GM10266 (cell line): ENCODE results near the gene SIPA1.

ENCODE experiments used
- DNase-seq: peaks from one replicate; pipeline ENCODE4 v3.0.0; 2012; ENCODE audit errors: extremely low spot score
- TF ChIP-seq, protein P1 (sequence below): IDR thresholded peaks from 2 replicates; pipeline ENCODE4 v1.5.1; 2012; ENCODE audit warnings: mild to moderate bottlenecking, low read depth; ENCODE audit not compliant: control insufficient read depth, insufficient read depth; ENCODE audit errors: missing control alignments

Gene SIPA1

GRCh38 chr11:65641297-65642013, 3.6 kb downstream of the SIPA1 start:
- TF ChIP-seq, protein P1, sequence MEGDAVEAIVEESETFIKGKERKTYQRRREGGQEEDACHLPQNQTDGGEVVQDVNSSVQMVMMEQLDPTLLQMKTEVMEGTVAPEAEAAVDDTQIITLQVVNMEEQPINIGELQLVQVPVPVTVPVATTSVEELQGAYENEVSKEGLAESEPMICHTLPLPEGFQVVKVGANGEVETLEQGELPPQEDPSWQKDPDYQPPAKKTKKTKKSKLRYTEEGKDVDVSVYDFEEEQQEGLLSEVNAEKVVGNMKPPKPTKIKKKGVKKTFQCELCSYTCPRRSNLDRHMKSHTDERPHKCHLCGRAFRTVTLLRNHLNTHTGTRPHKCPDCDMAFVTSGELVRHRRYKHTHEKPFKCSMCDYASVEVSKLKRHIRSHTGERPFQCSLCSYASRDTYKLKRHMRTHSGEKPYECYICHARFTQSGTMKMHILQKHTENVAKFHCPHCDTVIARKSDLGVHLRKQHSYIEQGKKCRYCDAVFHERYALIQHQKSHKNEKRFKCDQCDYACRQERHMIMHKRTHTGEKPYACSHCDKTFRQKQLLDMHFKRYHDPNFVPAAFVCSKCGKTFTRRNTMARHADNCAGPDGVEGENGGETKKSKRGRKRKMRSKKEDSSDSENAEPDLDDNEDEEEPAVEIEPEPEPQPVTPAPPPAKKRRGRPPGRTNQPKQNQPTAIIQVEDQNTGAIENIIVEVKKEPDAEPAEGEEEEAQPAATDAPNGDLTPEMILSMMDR = no peak
- DNase-seq = no peak

DNA sequence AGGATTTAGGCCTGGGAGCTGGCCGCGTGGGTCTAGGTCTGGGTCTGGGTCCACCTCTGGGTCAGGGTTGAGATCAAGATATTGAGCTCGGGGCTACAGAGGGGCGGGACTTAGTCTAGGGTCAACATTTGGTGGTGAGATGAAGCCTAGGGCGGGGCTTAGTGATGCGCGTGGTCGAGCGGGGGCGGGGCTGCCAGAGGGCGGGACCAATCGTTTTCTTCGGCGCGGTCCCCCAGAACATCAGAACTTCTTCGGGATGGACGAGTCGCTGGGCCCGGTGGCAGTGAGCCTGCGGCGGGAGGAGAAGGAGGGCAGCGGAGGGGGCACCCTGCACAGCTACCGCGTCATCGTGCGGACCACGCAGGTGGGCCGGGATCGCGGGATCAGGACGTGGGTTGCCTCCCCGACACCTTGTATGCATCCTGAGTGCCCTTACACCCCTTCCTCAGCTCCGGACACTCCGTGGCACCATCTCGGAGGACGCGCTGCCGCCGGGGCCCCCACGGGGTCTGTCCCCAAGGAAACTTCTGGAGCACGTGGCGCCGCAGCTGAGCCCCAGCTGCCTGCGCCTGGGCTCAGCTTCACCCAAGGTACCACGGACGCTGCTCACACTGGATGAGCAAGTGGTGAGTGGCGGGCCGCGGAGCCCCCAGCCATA, 4.2 kb downstream of the SIPA1 start:
- TF ChIP-seq, protein P1 = no peak
- no peak for DNase-seq

DNA sequence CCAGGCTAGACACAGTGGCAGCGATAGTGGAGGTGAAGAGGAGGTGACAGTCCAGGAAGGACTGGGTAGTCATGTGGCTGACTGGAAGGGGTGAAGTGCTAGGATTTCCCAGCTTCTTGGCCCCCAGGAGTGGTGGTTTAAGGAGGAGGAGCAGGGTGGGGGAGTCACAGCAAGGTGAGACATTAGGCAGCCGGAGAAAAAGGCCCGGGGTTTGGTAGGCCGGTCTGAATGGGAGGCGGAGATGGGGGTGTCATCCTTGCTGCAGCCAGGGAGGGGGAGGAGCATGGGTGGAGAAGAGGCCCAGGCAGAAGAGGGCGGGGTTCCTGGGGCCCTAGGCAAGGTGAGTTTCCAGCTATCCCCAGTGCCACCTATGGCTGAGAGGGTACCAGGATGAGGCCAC, 6.1 kb downstream of the SIPA1 start:
- TF ChIP-seq, protein P1 = no peak
- no peak for DNase-seq

DNA sequence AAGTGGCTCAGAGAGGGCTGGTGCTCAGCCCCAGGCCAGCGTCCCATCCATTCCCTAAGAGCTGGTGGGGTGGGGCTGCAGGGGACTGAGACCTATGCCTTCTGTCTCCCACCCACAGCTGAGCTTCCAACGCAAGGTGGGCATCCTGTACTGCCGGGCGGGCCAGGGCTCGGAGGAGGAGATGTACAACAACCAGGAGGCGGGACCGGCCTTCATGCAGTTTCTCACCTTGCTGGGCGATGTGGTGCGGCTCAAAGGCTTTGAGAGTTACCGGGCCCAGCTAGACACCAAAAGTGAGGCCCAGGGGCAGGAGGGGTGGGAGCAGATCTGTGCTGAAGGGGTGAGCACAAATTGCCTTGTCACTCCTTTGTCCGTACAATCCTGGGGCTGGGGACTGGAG, 6.9 kb downstream of the SIPA1 start:
- DNase-seq = no peak
- TF ChIP-seq, protein P1 = no peak

DNA sequence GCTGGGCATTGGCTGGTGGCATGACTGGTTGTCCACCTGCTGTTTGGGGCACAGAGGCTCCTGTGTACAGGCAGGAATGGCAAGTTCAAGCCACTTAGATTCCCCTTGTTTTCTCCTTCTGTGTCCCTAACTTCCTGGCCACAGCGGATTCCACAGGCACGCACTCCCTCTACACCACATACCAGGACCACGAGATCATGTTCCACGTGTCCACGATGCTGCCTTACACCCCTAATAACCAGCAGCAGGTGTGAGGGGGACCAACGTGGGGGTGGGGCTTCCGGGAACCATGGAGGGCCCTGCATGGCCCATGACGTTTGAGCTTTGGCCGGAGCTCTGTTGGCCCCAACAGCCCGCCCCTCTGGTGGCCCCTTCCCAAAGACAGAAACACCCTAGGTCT, 7.8 kb downstream of the SIPA1 start:
- no peak for DNase-seq
- TF ChIP-seq, protein P1 = no peak

DNA sequence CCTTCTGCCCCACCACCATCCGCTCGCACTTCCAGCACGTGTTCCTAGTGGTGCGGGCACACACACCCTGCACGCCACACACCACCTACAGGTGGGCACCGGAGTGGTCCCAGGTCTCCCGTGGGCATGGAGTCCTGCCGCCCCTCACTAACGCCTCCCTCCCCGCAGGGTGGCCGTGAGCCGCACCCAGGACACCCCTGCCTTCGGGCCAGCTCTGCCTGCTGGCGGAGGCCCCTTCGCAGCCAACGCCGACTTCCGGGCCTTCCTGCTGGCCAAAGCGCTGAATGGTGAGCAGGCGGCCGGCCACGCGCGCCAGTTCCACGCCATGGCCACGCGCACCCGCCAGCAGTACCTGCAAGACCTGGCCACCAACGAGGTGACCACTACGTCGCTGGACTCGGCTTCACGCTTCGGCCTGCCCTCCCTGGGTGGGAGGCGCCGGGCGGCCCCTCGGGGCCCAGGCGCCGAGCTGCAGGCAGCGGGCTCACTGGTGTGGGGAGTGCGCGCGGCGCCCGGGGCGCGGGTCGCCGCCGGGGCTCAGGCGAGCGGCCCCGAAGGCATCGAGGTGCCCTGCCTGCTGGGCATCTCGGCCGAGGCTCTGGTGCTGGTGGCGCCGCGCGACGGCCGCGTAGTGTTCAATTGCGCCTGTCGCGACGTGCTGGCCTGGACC, 8.5 kb downstream of the SIPA1 start:
- TF ChIP-seq, protein P1 = no peak
- no peak for DNase-seq
